Mesendoderm (in vitro differentiated cells): ENCODE data around the gene ACKR2.

ENCODE experiments used
- DNase-seq: peaks from one replicate; pipeline ENCODE4 v3.0.0; 2013
- H2AK5ac ChIP-seq: 2 replicates; pipeline ENCODE4 v1.6.1; 2013; ENCODE audit warnings: low read length, inconsistent platforms
- H2BK120ac ChIP-seq: 2 replicates; pipeline ENCODE4 v1.6.1; 2013; ENCODE audit warnings: low read depth, mild to moderate bottlenecking, low read length, moderate library complexity, mixed read lengths
- H2BK15ac ChIP-seq: replicated peaks from 2 replicates; pipeline ENCODE4 v1.6.1; 2013; ENCODE audit warnings: low read depth, mild to moderate bottlenecking, moderate library complexity
- H2BK5ac ChIP-seq: 2 replicates; pipeline ENCODE4 v1.6.1; 2013; ENCODE audit warnings: low read length, inconsistent platforms
- H3K18ac ChIP-seq: 2 replicates; pipeline ENCODE4 v1.6.1; 2013; ENCODE audit warnings: mild to moderate bottlenecking, low read length, mixed read lengths
- H3K23ac ChIP-seq: one replicate; pipeline ENCODE4 v1.6.1; 2013; ENCODE audit warnings: low read length
- H3K27ac ChIP-seq: 2 replicates; pipeline ENCODE4 v1.5.1; 2013; ENCODE audit warnings: low read depth, mild to moderate bottlenecking, inconsistent platforms, low read length, moderate library complexity
- H3K27me3 ChIP-seq: 2 replicates; pipeline ENCODE4 v1.6.1; 2013; ENCODE audit warnings: low read length, control low read depth, mild to moderate bottlenecking, inconsistent platforms; ENCODE audit not compliant: insufficient read depth, poor library complexity
- H3K36me3 ChIP-seq: 2 replicates; pipeline ENCODE4 v1.6.1; 2013; ENCODE audit warnings: low read length, inconsistent platforms; ENCODE audit not compliant: control insufficient read depth, insufficient read depth
- H3K4ac ChIP-seq: one replicate; pipeline ENCODE4 v1.6.1; 2013; ENCODE audit warnings: low read depth, mild to moderate bottlenecking, low read length, moderate library complexity
- H3K4me1 ChIP-seq: 2 replicates; pipeline ENCODE4 v1.6.1; 2013; ENCODE audit warnings: low read depth, low read length, inconsistent platforms; ENCODE audit not compliant: control insufficient read depth
- H3K4me2 ChIP-seq: 2 replicates; pipeline ENCODE4 v1.6.1; 2013; ENCODE audit warnings: low read length
- H3K4me3 ChIP-seq: 2 replicates; pipeline ENCODE4 v1.5.1; 2013; ENCODE audit warnings: mild to moderate bottlenecking, low read length
- H3K56ac ChIP-seq: one replicate; pipeline ENCODE4 v1.6.1; 2013; ENCODE audit warnings: low read length
- H3K79me1 ChIP-seq: 2 replicates; pipeline ENCODE4 v1.6.1; 2013; ENCODE audit warnings: low read length, inconsistent platforms
- H3K79me2 ChIP-seq: 2 replicates; pipeline ENCODE4 v1.6.1; 2013; ENCODE audit warnings: mild to moderate bottlenecking, low read length; ENCODE audit not compliant: control insufficient read depth, insufficient read depth
- H3K9ac ChIP-seq: 2 replicates; pipeline ENCODE4 v1.6.1; 2013; ENCODE audit warnings: low read length, inconsistent platforms
- H4K5ac ChIP-seq: one replicate; pipeline ENCODE4 v1.6.1; 2013; ENCODE audit warnings: low read length
- H4K8ac ChIP-seq: one replicate; pipeline ENCODE4 v1.6.1; 2013; ENCODE audit warnings: low read depth, mild to moderate bottlenecking, control low read depth, low read length, moderate library complexity
- WGBS: extraction: QIAGEN DNeasy Blood & Tissue Kit; methylation state at CpG from one replicate; pipeline ENCODE4 v1.1.7; 2013; ENCODE audit warnings: low lambda C conversion rate, missing lambda C conversion rate; ENCODE audit not compliant: insufficient coverage; ENCODE audit errors: extremely low coverage; 5-methylcytosine and 5-hydroxymethylcytosine counted together

ACKR2 gene

GRCh38 chr3:42831321-42831713 is 22.1 kb downstream of the ACKR2 start:
- Histone ChIP-seq H3K23ac (no peak overlapping the region), H3K36me3 (no peaks in the 10 kb centered on the region), H4K5ac (no peak overlapping the region), H2AK5ac (no peak overlapping the region), H3K79me2 (no peaks in the 10 kb centered on the region), H4K8ac (no peak overlapping the region), H3K4me2 (no peak overlapping the region), H2BK15ac (no peak overlapping the region), H3K4me1 (no peaks in the 10 kb centered on the region), H3K18ac (no peak overlapping the region), H2BK120ac (no peak overlapping the region), H3K27me3 (no peaks in the 10 kb centered on the region), H3K56ac (no peak overlapping the region), H3K27ac (no peak overlapping the region), H3K4me3 (no peak overlapping the region), H2BK5ac (no peak overlapping the region), H3K9ac (no peak overlapping the region), H3K4ac (no peak overlapping the region), H3K79me1 (no peaks in the 10 kb centered on the region)
- WGBS = no CpG with 5 or more reads among the region's 3 CpGs
- DNase-seq = peak; percentile 86

- no CpG with 5 or more reads among the region's 5 CpGs for WGBS
- Histone ChIP-seq H3K27me3 (no peaks in the 10 kb centered on the region), H4K8ac (no peak overlapping the region)
Observed at GRCh38 chr3:42836150-42837123, 27.2 kb downstream of the ACKR2 start.

GRCh38 chr3:42838571-42838970 is 29.3 kb downstream of the ACKR2 start:
- H4K8ac ChIP-seq = no peak overlapping the region
- no peaks in the 10 kb centered on the region for H3K79me1 ChIP-seq
- H3K9ac ChIP-seq = no peak overlapping the region
- WGBS = no CpG with 5 or more reads among the region's 4 CpGs
- no peaks in the 10 kb centered on the region for H3K79me2 ChIP-seq
- H3K27me3 ChIP-seq = no peaks in the 10 kb centered on the region
- no peak overlapping the region for H2BK15ac ChIP-seq
- H2BK5ac ChIP-seq = no peak overlapping the region
- no peak overlapping the region for H3K4ac ChIP-seq
- H3K56ac ChIP-seq = no peak overlapping the region
- no peak overlapping the region for H3K23ac ChIP-seq
- no peak for DNase-seq
- no peak overlapping the region for H2AK5ac ChIP-seq
- no peak overlapping the region for H3K4me2 ChIP-seq
- H3K36me3 ChIP-seq = no peaks in the 10 kb centered on the region
- no peak overlapping the region for H4K5ac ChIP-seq
- no peaks in the 10 kb centered on the region for H3K4me1 ChIP-seq
- no peak overlapping the region for H3K27ac ChIP-seq
- no peak overlapping the region for H2BK120ac ChIP-seq
- no peak overlapping the region for H3K18ac ChIP-seq
- H3K4me3 ChIP-seq = no peak overlapping the region

More at GRCh38 chr3:42836150-42837123, 27.2 kb downstream of the ACKR2 start:
- no peak overlapping the region for H2BK120ac ChIP-seq
- no peak overlapping the region for H3K4ac ChIP-seq
- no peak overlapping the region for H3K9ac ChIP-seq
- H3K18ac ChIP-seq = no peak overlapping the region
- H3K4me2 ChIP-seq = no peak overlapping the region
- no peak overlapping the region for H3K27ac ChIP-seq
- H3K4me1 ChIP-seq = no peaks in the 10 kb centered on the region
- no peak overlapping the region for H2BK15ac ChIP-seq
- peak; percentile 39 for DNase-seq
- no peak overlapping the region for H3K56ac ChIP-seq
- no peak overlapping the region for H2AK5ac ChIP-seq
- no peak overlapping the region for H4K5ac ChIP-seq
- no peak overlapping the region for H3K23ac ChIP-seq
- H3K79me2 ChIP-seq = no peaks in the 10 kb centered on the region
- no peak overlapping the region for H2BK5ac ChIP-seq
- H3K4me3 ChIP-seq = no peak overlapping the region
- H3K36me3 ChIP-seq = no peaks in the 10 kb centered on the region
- no peaks in the 10 kb centered on the region for H3K79me1 ChIP-seq

- H3K27ac ChIP-seq = no peak overlapping the region
- no peaks in the 10 kb centered on the region for H3K36me3 ChIP-seq
- H3K56ac ChIP-seq = no peak overlapping the region
- H3K4me1 ChIP-seq = peaks cover 4% of the 10 kb centered on the region
- H3K4ac ChIP-seq = no peak overlapping the region
- WGBS = no CpG with 5 or more reads among the region's 7 CpGs
- no peaks in the 10 kb centered on the region for H3K27me3 ChIP-seq
- H3K4me2 ChIP-seq = no peak overlapping the region
- no peaks in the 10 kb centered on the region for H3K79me2 ChIP-seq
- no peak overlapping the region for H4K8ac ChIP-seq
- no peak overlapping the region for H2BK5ac ChIP-seq
- DNase-seq = peak; percentile 75
- no peak overlapping the region for H4K5ac ChIP-seq
- H3K4me3 ChIP-seq = no peak overlapping the region
- H2BK15ac ChIP-seq = no peak overlapping the region
- no peak overlapping the region for H3K18ac ChIP-seq
- no peak overlapping the region for H3K9ac ChIP-seq
- no peaks in the 10 kb centered on the region for H3K79me1 ChIP-seq
- H3K23ac ChIP-seq = no peak overlapping the region
- no peak overlapping the region for H2AK5ac ChIP-seq
- no peak overlapping the region for H2BK120ac ChIP-seq
Observed at GRCh38 chr3:42839616-42840015, 30.4 kb downstream of the ACKR2 start.

GRCh38 chr3:42841332-42841731 is 32.1 kb downstream of the ACKR2 start:
- peaks cover 4% of the 10 kb centered on the region for H3K4me1 ChIP-seq
- no peaks in the 10 kb centered on the region for H3K27me3 ChIP-seq
- H2BK5ac ChIP-seq = no peak overlapping the region
- H3K4ac ChIP-seq = no peak overlapping the region
- H3K18ac ChIP-seq = no peak overlapping the region
- H3K56ac ChIP-seq = no peak overlapping the region
- H2BK15ac ChIP-seq = no peak overlapping the region
- no peak overlapping the region for H4K5ac ChIP-seq
- WGBS = no CpG with 5 or more reads among the region's 1 CpG
- no peak for DNase-seq
- H3K79me2 ChIP-seq = no peaks in the 10 kb centered on the region
- no peak overlapping the region for H2BK120ac ChIP-seq
- no peak overlapping the region for H3K9ac ChIP-seq
- H3K4me2 ChIP-seq = no peak overlapping the region
- no peaks in the 10 kb centered on the region for H3K36me3 ChIP-seq
- H3K23ac ChIP-seq = no peak overlapping the region
- no peak overlapping the region for H3K27ac ChIP-seq
- no peak overlapping the region for H4K8ac ChIP-seq
- no peak overlapping the region for H3K4me3 ChIP-seq
- H3K79me1 ChIP-seq = no peaks in the 10 kb centered on the region
- no peak overlapping the region for H2AK5ac ChIP-seq
